ENCODE data around the gene ELMO1. TPM values are rescaled to one million over a fixed set of nuclear protein-coding genes. Genes with fewer than 3 reads are reported as not detected.

ELMO1 gene
- total RNA-seq, 2 experiments from 2014 or later = 129 to 137 TPM

DNA sequence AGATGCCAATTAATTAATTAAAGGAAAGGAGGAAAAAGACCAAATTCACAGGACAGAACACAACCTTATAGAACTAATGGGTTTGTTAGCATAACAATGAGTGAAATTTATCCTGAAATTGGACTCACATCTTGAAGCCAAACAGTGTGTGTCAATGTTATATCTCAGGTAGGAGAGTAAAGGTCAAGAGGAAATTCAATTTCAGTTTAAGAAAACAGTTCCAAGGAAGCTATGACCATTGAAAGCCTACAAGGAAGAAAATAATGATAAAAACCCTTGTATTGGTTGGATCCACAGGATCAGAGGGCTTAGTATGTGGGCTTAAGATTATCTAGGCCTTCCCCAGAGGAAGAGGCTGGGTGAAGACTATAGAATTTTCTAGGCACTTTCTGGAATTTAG lies 525.5 kb downstream of the ELMO1 start:
- no peaks in the 10 kb centered on the region for H3K4me1 Mint-ChIP-seq (ENCODE audit: low read depth)
- H3K9me3 Mint-ChIP-seq = peaks cover 6% of the 10 kb centered on the region
- no peaks in the 10 kb centered on the region for H3K27me3 Mint-ChIP-seq (ENCODE audit: low read depth)
- H3K27ac Mint-ChIP-seq = no peak overlapping the region
- no peak for DNase-seq
- H3K4me3 Mint-ChIP-seq = no peak overlapping the region
- peaks cover 30% of the 10 kb centered on the region for H3K36me3 Mint-ChIP-seq (ENCODE audit: low read depth)
- CTCF ChIA-PET = interaction anchor here (1.3 kb wide), 1 partner anchor 259 kb away, joined by 4 read pairs; no protein-coding TSS in a partner anchor
- intact Hi-C loops (cut with micrococcal nuclease) = no loop called here

- no peaks in the 10 kb centered on the region for H3K4me1 Mint-ChIP-seq (ENCODE audit: low read depth)
- intact Hi-C loops (cut with micrococcal nuclease) = no loop called here
- no peak for DNase-seq
- H3K27me3 Mint-ChIP-seq (ENCODE audit: low read depth) = no peaks in the 10 kb centered on the region
- CTCF ChIA-PET = no interaction called here
- peaks cover 4% of the 10 kb centered on the region for H3K9me3 Mint-ChIP-seq
- H3K4me3 Mint-ChIP-seq = no peak overlapping the region
- no peak overlapping the region for H3K27ac Mint-ChIP-seq
- peaks cover 35% of the 10 kb centered on the region for H3K36me3 Mint-ChIP-seq (ENCODE audit: low read depth)
Measured at GRCh38 chr7:36920433-36920832, 528.2 kb downstream of the ELMO1 start.

- H3K9me3 Mint-ChIP-seq = peaks cover 2% of the 10 kb centered on the region
- H3K4me3 Mint-ChIP-seq = no peak overlapping the region
- DNase-seq = no peak
- no peak overlapping the region for H3K27ac Mint-ChIP-seq
- intact Hi-C loops (cut with micrococcal nuclease) = no loop called here
- H3K27me3 Mint-ChIP-seq (ENCODE audit: low read depth) = no peaks in the 10 kb centered on the region
- peaks cover 31% of the 10 kb centered on the region for H3K36me3 Mint-ChIP-seq (ENCODE audit: low read depth)
- no peaks in the 10 kb centered on the region for H3K4me1 Mint-ChIP-seq (ENCODE audit: low read depth)
- CTCF ChIA-PET = no interaction called here
Measured at GRCh38 chr7:36919738-36920137, 528.9 kb downstream of the ELMO1 start.

- peaks cover 30% of the 10 kb centered on the region for H3K36me3 Mint-ChIP-seq (ENCODE audit: low read depth)
- no peak overlapping the region for H3K4me3 Mint-ChIP-seq
- no peaks in the 10 kb centered on the region for H3K27me3 Mint-ChIP-seq (ENCODE audit: low read depth)
- H3K9me3 Mint-ChIP-seq = peaks cover under 1% of the 10 kb centered on the region
- CTCF ChIA-PET = no interaction called here
- no peak for DNase-seq
- H3K27ac Mint-ChIP-seq = no peak overlapping the region
- no peaks in the 10 kb centered on the region for H3K4me1 Mint-ChIP-seq (ENCODE audit: low read depth)
- intact Hi-C loops (cut with micrococcal nuclease) = no loop called here
Measured at GRCh38 chr7:36918591-36918990, 530.1 kb downstream of the ELMO1 start.

GRCh38 chr7:36916619-36917018 lies 532.0 kb downstream of the ELMO1 start:
- intact Hi-C loops (cut with micrococcal nuclease) = no loop called here
- H3K9me3 Mint-ChIP-seq = no peaks in the 10 kb centered on the region
- no peak overlapping the region for H3K27ac Mint-ChIP-seq
- no peak overlapping the region for H3K4me3 Mint-ChIP-seq
- DNase-seq = no peak
- no peaks in the 10 kb centered on the region for H3K4me1 Mint-ChIP-seq (ENCODE audit: low read depth)
- CTCF ChIA-PET = no interaction called here
- H3K36me3 Mint-ChIP-seq (ENCODE audit: low read depth) = peaks cover 21% of the 10 kb centered on the region
- H3K27me3 Mint-ChIP-seq (ENCODE audit: low read depth) = no peaks in the 10 kb centered on the region

- H3K27me3 Mint-ChIP-seq (ENCODE audit: low read depth) = no peaks in the 10 kb centered on the region
- peaks cover 20% of the 10 kb centered on the region for H3K36me3 Mint-ChIP-seq (ENCODE audit: low read depth)
- no peaks in the 10 kb centered on the region for H3K4me1 Mint-ChIP-seq (ENCODE audit: low read depth)
- H3K9me3 Mint-ChIP-seq = no peaks in the 10 kb centered on the region
- H3K4me3 Mint-ChIP-seq = no peak overlapping the region
- no peak overlapping the region for H3K27ac Mint-ChIP-seq
- no peak for DNase-seq
- intact Hi-C loops (cut with micrococcal nuclease) = no loop called here
- CTCF ChIA-PET = no interaction called here
Measured at GRCh38 chr7:36916116-36916515, 532.5 kb downstream of the ELMO1 start.

DNA sequence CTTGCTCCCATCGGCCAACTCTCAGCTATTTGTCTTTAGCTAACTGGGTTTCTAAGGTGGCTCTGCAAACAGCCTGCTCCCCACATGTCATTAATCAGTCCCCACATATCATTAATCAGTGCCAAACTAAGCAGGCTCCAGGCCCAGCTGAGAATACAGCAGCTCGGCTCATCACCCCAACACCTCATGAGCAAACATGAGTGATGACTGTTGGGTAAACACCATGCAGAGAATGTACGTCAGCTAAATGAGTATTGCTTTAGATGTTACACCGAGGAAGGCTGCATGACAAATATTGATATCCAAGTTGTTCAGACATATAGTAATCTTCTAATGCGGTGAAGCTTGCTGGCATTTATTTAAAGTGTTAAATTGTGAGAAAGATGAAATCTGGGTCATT lies 536.9 kb downstream of the ELMO1 start:
- Mint-ChIP-seq H3K27ac (no peak overlapping the region), H3K9me3 (no peaks in the 10 kb centered on the region), H3K27me3 (ENCODE audit: low read depth) (no peaks in the 10 kb centered on the region), H3K4me3 (no peak overlapping the region), H3K4me1 (ENCODE audit: low read depth) (no peaks in the 10 kb centered on the region), H3K36me3 (ENCODE audit: low read depth) (peaks cover 35% of the 10 kb centered on the region)
- CTCF ChIA-PET = interaction anchor here (1.4 kb wide), 1 partner anchor 270 kb away, joined by 8 read pairs; no protein-coding TSS in a partner anchor
- no peak for DNase-seq
- intact Hi-C loops (cut with micrococcal nuclease) = no loop called here

DNA sequence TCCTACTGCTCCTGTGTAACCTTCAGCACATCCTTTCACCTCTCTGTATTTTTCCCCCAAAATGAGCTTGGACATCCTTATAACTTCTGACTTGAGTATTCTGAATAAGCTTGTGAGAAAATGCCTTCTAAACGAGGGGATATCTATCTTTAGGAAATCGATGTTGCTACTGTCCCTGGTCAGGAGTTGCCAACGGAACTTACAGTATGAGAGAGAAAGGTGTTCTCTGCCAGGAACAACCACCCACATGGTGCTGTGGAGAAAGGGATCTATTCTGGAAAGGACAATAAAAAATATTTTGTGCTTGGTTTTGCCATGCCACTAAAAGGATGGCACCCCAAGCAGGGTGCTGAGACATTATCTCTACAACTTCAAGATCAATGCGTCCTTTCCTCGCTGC lies 537.8 kb downstream of the ELMO1 start:
- Mint-ChIP-seq H3K4me3 (no peak overlapping the region), H3K4me1 (ENCODE audit: low read depth) (no peaks in the 10 kb centered on the region), H3K36me3 (ENCODE audit: low read depth) (peaks cover 39% of the 10 kb centered on the region), H3K27me3 (ENCODE audit: low read depth) (no peaks in the 10 kb centered on the region), H3K9me3 (no peaks in the 10 kb centered on the region), H3K27ac (no peak overlapping the region)
- CTCF ChIA-PET = no interaction called here
- intact Hi-C loops (cut with micrococcal nuclease) = no loop called here
- DNase-seq = no peak

DNA sequence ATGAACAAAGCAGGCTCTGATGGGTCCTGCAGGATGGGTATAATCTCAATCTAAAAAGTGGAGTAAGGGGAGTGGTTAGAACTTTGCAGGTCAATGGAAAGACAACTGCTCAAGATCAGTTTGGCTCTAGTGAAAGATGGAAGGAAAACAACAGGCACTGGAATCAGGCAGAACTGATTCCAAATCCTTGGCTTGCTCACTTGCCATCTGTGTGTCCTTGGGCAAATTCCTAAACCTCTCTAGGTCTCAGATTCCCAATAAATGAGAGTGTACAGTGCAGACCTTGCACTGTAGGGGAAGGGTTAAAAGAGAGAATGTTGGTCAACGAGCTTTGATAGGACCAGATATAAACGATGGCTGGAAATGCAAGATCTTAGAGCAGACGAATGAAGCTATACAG lies 538.3 kb downstream of the ELMO1 start:
- H3K27ac Mint-ChIP-seq = no peak overlapping the region
- no peaks in the 10 kb centered on the region for H3K9me3 Mint-ChIP-seq
- H3K27me3 Mint-ChIP-seq (ENCODE audit: low read depth) = no peaks in the 10 kb centered on the region
- no peak overlapping the region for H3K4me3 Mint-ChIP-seq
- no peaks in the 10 kb centered on the region for H3K4me1 Mint-ChIP-seq (ENCODE audit: low read depth)
- peaks cover 38% of the 10 kb centered on the region for H3K36me3 Mint-ChIP-seq (ENCODE audit: low read depth)
- CTCF ChIA-PET = no interaction called here
- intact Hi-C loops (cut with micrococcal nuclease) = no loop called here
- no peak for DNase-seq

GRCh38 chr7:36906956-36907635 lies 541.6 kb downstream of the ELMO1 start:
- H3K36me3 Mint-ChIP-seq (ENCODE audit: low read depth) = peaks cover 42% of the 10 kb centered on the region
- intact Hi-C loops (cut with micrococcal nuclease) = no loop called here
- CTCF ChIA-PET = no interaction called here
- H3K27ac Mint-ChIP-seq = no peak overlapping the region
- no peaks in the 10 kb centered on the region for H3K4me1 Mint-ChIP-seq (ENCODE audit: low read depth)
- H3K27me3 Mint-ChIP-seq (ENCODE audit: low read depth) = no peaks in the 10 kb centered on the region
- no peak for DNase-seq
- no peaks in the 10 kb centered on the region for H3K9me3 Mint-ChIP-seq
- no peak overlapping the region for H3K4me3 Mint-ChIP-seq

DNA sequence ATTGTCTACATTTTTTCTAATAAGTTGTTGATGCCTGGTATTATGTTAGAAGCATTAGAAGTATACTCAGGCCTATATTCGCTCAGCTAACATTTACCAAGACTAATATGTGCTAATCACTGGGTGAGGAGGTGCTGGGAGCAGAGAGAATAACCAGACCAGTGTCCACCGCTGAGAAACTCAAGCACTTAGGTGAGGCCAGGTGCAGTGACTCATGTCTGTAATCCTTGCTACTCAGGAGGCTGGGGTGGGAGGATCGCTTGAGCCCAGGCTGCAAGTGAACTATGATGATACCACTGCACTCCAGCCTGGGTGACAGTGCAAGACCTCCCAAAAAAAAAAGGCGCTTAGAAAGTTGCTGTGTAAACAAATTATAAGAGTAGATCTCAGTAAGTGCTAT lies 542.2 kb downstream of the ELMO1 start:
- no peaks in the 10 kb centered on the region for H3K4me1 Mint-ChIP-seq (ENCODE audit: low read depth)
- no peaks in the 10 kb centered on the region for H3K9me3 Mint-ChIP-seq
- peaks cover 42% of the 10 kb centered on the region for H3K36me3 Mint-ChIP-seq (ENCODE audit: low read depth)
- DNase-seq = no peak
- no peak overlapping the region for H3K27ac Mint-ChIP-seq
- intact Hi-C loops (cut with micrococcal nuclease) = no loop called here
- CTCF ChIA-PET = no interaction called here
- no peak overlapping the region for H3K4me3 Mint-ChIP-seq
- no peaks in the 10 kb centered on the region for H3K27me3 Mint-ChIP-seq (ENCODE audit: low read depth)

DNA sequence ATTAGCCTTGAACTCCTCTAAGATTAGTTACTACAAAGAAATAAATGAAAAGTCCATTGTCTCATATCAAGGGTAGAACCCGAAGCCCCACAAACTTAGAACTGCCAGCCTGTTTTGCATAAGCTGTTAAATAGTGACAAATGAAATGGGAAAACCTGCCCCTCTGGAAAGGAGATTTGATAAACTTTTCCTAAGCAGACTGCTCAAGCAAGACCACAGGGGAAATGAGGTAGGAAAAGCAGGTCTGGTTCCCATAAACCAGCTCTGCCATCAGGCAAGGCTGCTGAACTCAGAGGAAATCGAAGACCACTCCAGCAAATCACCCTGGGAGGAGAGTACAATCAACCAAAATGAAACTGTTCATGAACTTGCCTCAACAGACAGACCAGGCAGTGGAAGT lies 542.8 kb downstream of the ELMO1 start:
- no peaks in the 10 kb centered on the region for H3K4me1 Mint-ChIP-seq (ENCODE audit: low read depth)
- no peak overlapping the region for H3K27ac Mint-ChIP-seq
- DNase-seq = no peak
- CTCF ChIA-PET = interaction anchor here (0.6 kb wide), 1 partner anchor 236 kb away, joined by 4 read pairs; no protein-coding TSS in a partner anchor
- no peak overlapping the region for H3K4me3 Mint-ChIP-seq
- no peaks in the 10 kb centered on the region for H3K9me3 Mint-ChIP-seq
- intact Hi-C loops (cut with micrococcal nuclease) = no loop called here
- peaks cover 44% of the 10 kb centered on the region for H3K36me3 Mint-ChIP-seq (ENCODE audit: low read depth)
- no peaks in the 10 kb centered on the region for H3K27me3 Mint-ChIP-seq (ENCODE audit: low read depth)

GRCh38 chr7:36904802-36905201 lies 543.9 kb downstream of the ELMO1 start:
- Mint-ChIP-seq H3K36me3 (ENCODE audit: low read depth) (peaks cover 46% of the 10 kb centered on the region), H3K9me3 (no peaks in the 10 kb centered on the region), H3K27me3 (ENCODE audit: low read depth) (no peaks in the 10 kb centered on the region), H3K27ac (no peak overlapping the region), H3K4me3 (no peak overlapping the region), H3K4me1 (ENCODE audit: low read depth) (no peaks in the 10 kb centered on the region)
- CTCF ChIA-PET = no interaction called here
- no peak for DNase-seq
- intact Hi-C loops (cut with micrococcal nuclease) = no loop called here
